ENCODE results near the gene SENP3. TPM values are rescaled to one million over a fixed set of nuclear protein-coding genes. Genes with fewer than 3 reads are reported as not detected.

SENP3 gene
- total RNA-seq, 1 experiment from 2014 or later: 83.1 TPM

- Histone ChIP-seq H4K20me1 (ENCODE audit: control insufficient read depth, insufficient read depth, insufficient read length) (no peaks in the 10 kb centered on the region), H2BK5ac (ENCODE audit: insufficient read length, low read length) (no peak within 1 kb of the TSS), H3K79me1 (ENCODE audit: insufficient read depth, low read depth, low read length, poor library complexity, severe bottlenecking) (peaks cover 8% of the 10 kb centered on the region), H4K91ac (ENCODE audit: insufficient read length, low read depth, low read length) (no peak within 1 kb of the TSS), H3K4me1 (ENCODE audit: insufficient read depth, low read length) (0 out of 2 replicates have a peak, but pooled peaks cover 2% of the 10 kb centered on the region), H3K18ac (ENCODE audit: insufficient read length, low read depth, low read length) (no peak within 1 kb of the TSS), H3K9ac (ENCODE audit: extremely low read depth, insufficient read length, low read length) (no peak within 1 kb of the TSS), H2BK20ac (ENCODE audit: low read depth, low read length, poor library complexity, severe bottlenecking) (no peak within 1 kb of the TSS), H2BK15ac (ENCODE audit: low read depth, low read length) (no peak within 1 kb of the TSS), H3K14ac (ENCODE audit: insufficient read depth, low read length) (peak within 1 kb of the TSS; percentile 4; the same call in 1 of the 2 replicates), H3K56ac (ENCODE audit: insufficient read length, low read depth, low read length) (no peak within 1 kb of the TSS), H2BK12ac (ENCODE audit: insufficient read length, low read depth, low read length) (no peak within 1 kb of the TSS), H3K79me2 (ENCODE audit: insufficient read depth, low read length) (peaks cover 7% of the 10 kb centered on the region; the same call in 1 of the 2 replicates), H2AK5ac (ENCODE audit: insufficient read length, low read length) (no peak within 1 kb of the TSS), H3K23ac (ENCODE audit: insufficient read length, low read depth, low read length) (no peak within 1 kb of the TSS), H3K23me2 (ENCODE audit: insufficient read length, low read depth, low read length, poor library complexity, severe bottlenecking) (peaks cover 9% of the 10 kb centered on the region), H4K5ac (ENCODE audit: insufficient read length, low read depth, low read length) (no peak within 1 kb of the TSS), H3K27ac (ENCODE audit: insufficient read length, low read depth, low read length) (no peak within 1 kb of the TSS), H3K4me2 (ENCODE audit: insufficient read depth, insufficient read length, low read length) (no peak within 1 kb of the TSS), H2AFZ (ENCODE audit: low read length) (no peak within 1 kb of the TSS), H3K27me3 (ENCODE audit: insufficient read depth, low read length) (no peaks in the 10 kb centered on the region), H3T11ph (ENCODE audit: low read length) (no peak within 1 kb of the TSS), H2BK120ac (ENCODE audit: low read depth, low read length, poor library complexity, severe bottlenecking) (no peak within 1 kb of the TSS), H3K4ac (ENCODE audit: low read depth, low read length) (no peak within 1 kb of the TSS), H3K9me3 (ENCODE audit: control insufficient read depth, low read depth, low read length) (no peaks in the 10 kb centered on the region), H4K8ac (replicated peaks; ENCODE audit: insufficient read length, low read depth, low read length) (no peak within 1 kb of the TSS)
- H3K27me3 Mint-ChIP-seq (ENCODE audit: low read depth): peaks cover 2% of the 10 kb centered on the region; the same call in 1 of the 2 replicates
- TF ChIP-seq CTCF (conservative IDR thresholded peaks at IDR 0.05): no peak
- H3K27ac Mint-ChIP-seq: peak within 1 kb of the TSS; percentile 85 to 88 (median 87); a peak in 5 of 7 replicates
- DNase-seq: no peak
- H3K9me3 Mint-ChIP-seq: no peaks in the 10 kb centered on the region
- WGBS (ENCODE audit: extremely low coverage, insufficient read length, low lambda C conversion rate): no CpG with 5 or more reads among the region's 16 CpGs
- peaks cover 0 to 8% (median 7%) of the 10 kb centered on the region in 3 experiments; a peak in 6 of 7 replicates for H3K36me3 Mint-ChIP-seq (ENCODE audit: insufficient read depth in 1 of 3, low read depth in 3 of 3)
- H3K4me1 Mint-ChIP-seq: peaks cover 43 to 62% of the 10 kb centered on the region in 2 experiments
- peak within 1 kb of the TSS; percentile 26 to 68; a peak in 3 of 5 replicates for H3K4me3 Mint-ChIP-seq
Measured at GRCh38 chr17:7558544-7559319, 3.0 kb upstream of the SENP3 start, which contains the start of gene TNFSF13. Gene TNFSF13 (plus strand): TSS chr17:7558750. CDS start chr17:7559040, 290 bp downstream.
